WTC11 (cell line): ENCODE data around the gene ID2. TPM values are rescaled to one million over a fixed set of nuclear protein-coding genes. Genes with fewer than 3 reads are reported as not detected.

Source experiments
- ATAC-seq: fragments of 200-7000 bp; cut with Tn5 transposase; 2 replicates; pipeline ENCODE4 v1.10.0; 2021; ENCODE audit warnings: mild to moderate bottlenecking, moderate library complexity
- CTCF ChIA-PET: fragments of 300-600 bp; sonication (Branson Sonifier 250); formaldehyde crosslinking; loops from one replicate; lab custom pipeline; 2021; ENCODE audit warnings: antibody characterized with exemption; lab: Charles Lee
- POLR2A ChIA-PET: fragments of 350-600 bp; sonication (Branson Sonifier 250); formaldehyde crosslinking; loops from one replicate; lab custom pipeline; 2021; ENCODE audit warnings: antibody characterized with exemption; lab: Charles Lee
- DNase-seq: peaks from one replicate; pipeline ENCODE4 v3.0.0; 2021; ENCODE audit warnings: low spot score
- H3K27ac Mint-ChIP-seq: 2 replicates; pipeline ENCODE4 v1.8.0; 2021; ENCODE audit warnings: mixed read lengths
- H3K27me3 Mint-ChIP-seq: 2 replicates; pipeline ENCODE4 v1.8.0; 2021; ENCODE audit warnings: low read depth, mild to moderate bottlenecking, moderate library complexity, mixed read lengths
- H3K36me3 Mint-ChIP-seq: 2 replicates; pipeline ENCODE4 v1.8.0; 2021; ENCODE audit warnings: mixed read lengths
- H3K4me1 Mint-ChIP-seq: 2 replicates; pipeline ENCODE4 v1.8.0; 2022; ENCODE audit warnings: mixed read lengths
- H3K4me3 Mint-ChIP-seq: 2 replicates; pipeline ENCODE4 v1.8.0; 2021; ENCODE audit warnings: mild to moderate bottlenecking, moderate library complexity, mixed read lengths
- H3K9me3 Mint-ChIP-seq: 2 replicates; pipeline ENCODE4 v1.8.0; 2021; ENCODE audit warnings: mixed read lengths
- ARID4B ChIP-seq: sonication (generic); formaldehyde crosslinking; IDR thresholded peaks from 2 replicates; pipeline ENCODE4 v1.8.0; 2023; ENCODE audit warnings: missing genetic modification reagents, mild to moderate bottlenecking, borderline replicate concordance
- ATF6 ChIP-seq: sonication (generic); formaldehyde crosslinking; IDR thresholded peaks from 2 replicates; pipeline ENCODE4 v1.8.1; 2023; ENCODE audit warnings: mild to moderate bottlenecking, missing genetic modification reagents
- CREB1 ChIP-seq: sonication (generic); formaldehyde crosslinking; IDR thresholded peaks from 2 replicates; pipeline ENCODE4 v1.8.0; 2023; ENCODE audit warnings: mild to moderate bottlenecking, missing genetic modification reagents
- ESRRA ChIP-seq: sonication (generic); formaldehyde crosslinking; IDR thresholded peaks from 2 replicates; pipeline ENCODE4 v1.8.1; 2022; ENCODE audit warnings: mild to moderate bottlenecking, missing genetic modification reagents, borderline replicate concordance
- HMGXB4 ChIP-seq: sonication (generic); formaldehyde crosslinking; IDR thresholded peaks from 2 replicates; pipeline ENCODE4 v1.8.1; 2023; ENCODE audit warnings: mild to moderate bottlenecking, moderate library complexity, missing genetic modification reagents
- MAX ChIP-seq: sonication (generic); formaldehyde crosslinking; IDR thresholded peaks from 2 replicates; pipeline ENCODE4 v1.8.0; 2022; ENCODE audit warnings: mild to moderate bottlenecking, missing genetic modification reagents
- MXD4 ChIP-seq: fragments of 250-450 bp; sonication (Bioruptor Pico); IDR thresholded peaks from 2 replicates; pipeline ENCODE4 v1.8.0; 2021; ENCODE audit warnings: mild to moderate bottlenecking, moderate library complexity, borderline replicate concordance
- NFATC4 ChIP-seq: fragments of 250-450 bp; sonication (Bioruptor Pico); IDR thresholded peaks from 2 replicates; pipeline ENCODE4 v1.9.0; 2021; ENCODE audit warnings: mild to moderate bottlenecking
- SMAD4 ChIP-seq: sonication (generic); formaldehyde crosslinking; IDR thresholded peaks from 2 replicates; pipeline ENCODE4 v1.8.0; 2022; ENCODE audit warnings: mild to moderate bottlenecking, missing genetic modification reagents
- STAT6 ChIP-seq: sonication (generic); formaldehyde crosslinking; conservative IDR thresholded peaks from 2 replicates; pipeline ENCODE4 v1.8.1; 2023; ENCODE audit warnings: mild to moderate bottlenecking, low read depth, missing genetic modification reagents, moderate library complexity
- TEAD1 ChIP-seq: sonication (generic); formaldehyde crosslinking; IDR thresholded peaks from 2 replicates; pipeline ENCODE4 v1.8.0; 2022; ENCODE audit warnings: mild to moderate bottlenecking, missing genetic modification reagents
- TEAD4 ChIP-seq: sonication (generic); formaldehyde crosslinking; IDR thresholded peaks from 2 replicates; pipeline ENCODE4 v1.8.0; 2022; ENCODE audit warnings: mild to moderate bottlenecking, missing genetic modification reagents
- ZNF121 ChIP-seq: sonication (generic); formaldehyde crosslinking; IDR thresholded peaks from 2 replicates; pipeline ENCODE4 v1.8.0; 2023; ENCODE audit warnings: missing genetic modification reagents
- ZNF317 ChIP-seq: sonication (generic); formaldehyde crosslinking; IDR thresholded peaks from 2 replicates; pipeline ENCODE4 v1.8.1; 2023; ENCODE audit warnings: low read depth, mild to moderate bottlenecking, moderate library complexity, missing genetic modification reagents, borderline replicate concordance
- ZNF532 ChIP-seq: fragments of 250-450 bp; sonication (Bioruptor Pico); IDR thresholded peaks from 2 replicates; pipeline ENCODE4 v1.9.0; 2021; ENCODE audit warnings: mild to moderate bottlenecking, borderline replicate concordance
- total RNA-seq: library from RNA; stranded (reverse); gene quantifications from 3 replicates; pipeline ENCODE4 v1.2.3, GENCODE V29; 2021

The ID2 gene
- total RNA-seq, 1 experiment from 2014 or later = 38.6 TPM

- H3K9me3 Mint-ChIP-seq = no peaks in the 10 kb centered on the region
- H3K36me3 Mint-ChIP-seq = no peaks in the 10 kb centered on the region
- H3K4me1 Mint-ChIP-seq = no peaks in the 10 kb centered on the region
- POLR2A ChIA-PET = interaction anchor here (0.6 kb wide), 1 partner anchor 22 kb away, joined by 3 read pairs; no protein-coding TSS in a partner anchor
- H3K27ac Mint-ChIP-seq = no peak overlapping the region
- no peaks in the 10 kb centered on the region; the same call in 1 of the 2 replicates for H3K27me3 Mint-ChIP-seq
- CTCF ChIA-PET = interaction anchor here (1.2 to 1.3 kb wide), 2 partner anchors 23 to 37 kb away, joined by 3 read pairs; no protein-coding TSS in a partner anchor
- ATAC-seq = no peak
- TF ChIP-seq CREB1 (CRISPR knock-in tag) (no peak), MAX (CRISPR knock-in tag) (no peak), ZNF532 (no peak), TEAD4 (CRISPR knock-in tag) (no peak), ZNF317 (CRISPR knock-in tag) (no peak), ATF6 (no peak), SMAD4 (CRISPR knock-in tag) (no peak), ARID4B (CRISPR knock-in tag) (no peak), ESRRA (CRISPR knock-in tag) (no peak), MXD4 (no peak), HMGXB4 (no peak), STAT6 (CRISPR knock-in tag) (no peak), ZNF121 (CRISPR knock-in tag) (no peak), NFATC4 (CRISPR knock-in tag) (no peak), TEAD1 (CRISPR knock-in tag) (no peak)
- H3K4me3 Mint-ChIP-seq = no peak overlapping the region
- no peak for DNase-seq
Measured at GRCh38 chr2:8656160-8656641, 25.7 kb upstream of the ID2 start.
